Liver (tissue), 9 donors: ENCODE measurements around the gene C10orf105. TPM values are rescaled to one million over a fixed set of nuclear protein-coding genes. Genes with fewer than 3 reads are reported as not detected.

Source experiments
- DNase-seq: peaks from one replicate; pipeline ENCODE4 v3.0.0-alpha.2; 2017; ENCODE audit warnings: low spot score
- H3K27ac ChIP-seq, 2 donors: one replicate each; pipeline ENCODE4 v1.7.0; 2013; ENCODE audit warnings: inconsistent platforms in 2 of 2, low read length in 2 of 2, control low read depth in 1 of 2, low read depth in 1 of 2, mild to moderate bottlenecking in 1 of 2
- H3K27me3 ChIP-seq, 4 donors: one replicate each; pipeline versions ENCODE4 v1.6.1 to v1.7.0; 2013; ENCODE audit warnings: low read length in 3 of 4, inconsistent platforms in 1 of 4, mild to moderate bottlenecking in 1 of 4, moderate library complexity in 1 of 4; ENCODE audit not compliant: control insufficient read depth in 4 of 4, insufficient read depth in 4 of 4
- H3K36me3 ChIP-seq, 4 donors: one replicate each; pipeline versions ENCODE4 v1.6.1 to v1.7.0; 2013; ENCODE audit warnings: low read length in 3 of 4, mild to moderate bottlenecking in 3 of 4, low read depth in 1 of 4, moderate library complexity in 1 of 4; ENCODE audit not compliant: control insufficient read depth in 4 of 4, insufficient read depth in 3 of 4
- H3K4me1 ChIP-seq, 4 donors: one replicate each; pipeline versions ENCODE4 v1.6.1 to v1.7.0; 2013; ENCODE audit warnings: low read length in 3 of 4, mild to moderate bottlenecking in 3 of 4, moderate library complexity in 1 of 4; ENCODE audit not compliant: control insufficient read depth in 4 of 4, insufficient read depth in 4 of 4
- H3K4me3 ChIP-seq, 3 donors: one replicate each; pipeline versions ENCODE4 v1.6.1 to v1.7.0; 2013; ENCODE audit warnings: low read length in 3 of 3, control low read depth in 1 of 3, low read depth in 1 of 3, mild to moderate bottlenecking in 1 of 3
- H3K9ac ChIP-seq, 2 donors: one replicate each; pipeline ENCODE4 v1.7.0; 2013; ENCODE audit warnings: low read length in 2 of 2, mild to moderate bottlenecking in 2 of 2, moderate library complexity in 2 of 2, control low read depth in 1 of 2, low read depth in 1 of 2
- H3K9me3 ChIP-seq, 4 donors: one replicate each; pipeline versions ENCODE4 v1.6.1 to v1.7.0; 2013; ENCODE audit warnings: low read length in 3 of 4; ENCODE audit not compliant: control insufficient read depth in 4 of 4
- EGR1 ChIP-seq, 2 donors: IDR thresholded peaks; 2 replicates each; pipeline ENCODE4 v1.6.1; 2016 to 2018; ENCODE audit warnings: antibody characterized with exemption in 2 of 2, low read depth in 2 of 2
- FOXA1 ChIP-seq: IDR thresholded peaks from 2 replicates; pipeline ENCODE4 v1.6.1; 2016; ENCODE audit warnings: antibody characterized with exemption
- HNF4G ChIP-seq: IDR thresholded peaks from 2 replicates; pipeline ENCODE4 v1.6.1; 2016; ENCODE audit warnings: antibody characterized with exemption
- JUND ChIP-seq, 2 donors: IDR thresholded peaks; 2 replicates each; pipeline ENCODE4 v1.6.1; 2016; ENCODE audit warnings: antibody characterized with exemption in 2 of 2
- NR2F2 ChIP-seq: IDR thresholded peaks from 2 replicates; pipeline ENCODE4 v1.6.1; 2016; ENCODE audit warnings: antibody characterized with exemption
- RXRA ChIP-seq, 2 donors: IDR thresholded peaks; 2 replicates each; pipeline ENCODE4 v1.6.1; 2017 to 2018; ENCODE audit warnings: antibody characterized with exemption in 2 of 2, mild to moderate bottlenecking in 1 of 2
- SP1 ChIP-seq: IDR thresholded peaks from 2 replicates; pipeline ENCODE4 v1.6.1; 2018; ENCODE audit warnings: antibody characterized with exemption, mild to moderate bottlenecking
- TAF1 ChIP-seq: conservative IDR thresholded peaks from 2 replicates; pipeline ENCODE4 v1.6.1; 2016; ENCODE audit warnings: antibody characterized with exemption, mild to moderate bottlenecking
- YY1 ChIP-seq: IDR thresholded peaks from 2 replicates; pipeline ENCODE4 v1.6.1; 2016; ENCODE audit warnings: antibody characterized with exemption, mild to moderate bottlenecking
- WGBS: extraction: QIAGEN DNeasy Blood & Tissue Kit; methylation state at CpG from one replicate; pipeline ENCODE4 v1.1.7; 2013; 5-methylcytosine and 5-hydroxymethylcytosine counted together
- polyA plus RNA-seq, 2 donors: library from polyadenylated mRNA; stranded (reverse) in 1 of 2; unstranded in 1 of 2; fragments of 200-250 nt in 1 of 2; fragments of >200 nt in 1 of 2; fragmentation: Nextera tagmentation in 1 of 2; extraction: Ambion mirVana in 1 of 2; gene quantifications; one replicate each; pipeline versions ENCODE4 v1.2.1 to v1.2.3, GENCODE V29; 2013 to 2015
- total RNA-seq, 2 donors: library from RNA; depleted of rRNA; stranded (reverse); fragments of >200 nt; gene quantifications; one replicate each; pipeline ENCODE4 v1.2.3, GENCODE V29; 2014
- TF ChIP-seq, protein P1 (sequence below): IDR thresholded peaks from 2 replicates; pipeline ENCODE4 v1.6.1; 2016; ENCODE audit warnings: antibody characterized with exemption
- TF ChIP-seq, protein P2 (sequence below): IDR thresholded peaks from 2 replicates; pipeline ENCODE4 v1.6.1; 2016; ENCODE audit warnings: antibody characterized with exemption
- TF ChIP-seq, protein P3 (sequence below): IDR thresholded peaks from 2 replicates; pipeline ENCODE4 v1.6.1; 2016; ENCODE audit warnings: antibody characterized with exemption, mild to moderate bottlenecking
- donor health status: healthy.
- donor health status: healthy.
- donor health status: healthy.
- donor health status: healthy.
- donor health status: healthy.

Gene C10orf105
- total and polyA plus RNA-seq, 4 donors: under 0.01 to 0.07 TPM; not detected in 2

DNA sequence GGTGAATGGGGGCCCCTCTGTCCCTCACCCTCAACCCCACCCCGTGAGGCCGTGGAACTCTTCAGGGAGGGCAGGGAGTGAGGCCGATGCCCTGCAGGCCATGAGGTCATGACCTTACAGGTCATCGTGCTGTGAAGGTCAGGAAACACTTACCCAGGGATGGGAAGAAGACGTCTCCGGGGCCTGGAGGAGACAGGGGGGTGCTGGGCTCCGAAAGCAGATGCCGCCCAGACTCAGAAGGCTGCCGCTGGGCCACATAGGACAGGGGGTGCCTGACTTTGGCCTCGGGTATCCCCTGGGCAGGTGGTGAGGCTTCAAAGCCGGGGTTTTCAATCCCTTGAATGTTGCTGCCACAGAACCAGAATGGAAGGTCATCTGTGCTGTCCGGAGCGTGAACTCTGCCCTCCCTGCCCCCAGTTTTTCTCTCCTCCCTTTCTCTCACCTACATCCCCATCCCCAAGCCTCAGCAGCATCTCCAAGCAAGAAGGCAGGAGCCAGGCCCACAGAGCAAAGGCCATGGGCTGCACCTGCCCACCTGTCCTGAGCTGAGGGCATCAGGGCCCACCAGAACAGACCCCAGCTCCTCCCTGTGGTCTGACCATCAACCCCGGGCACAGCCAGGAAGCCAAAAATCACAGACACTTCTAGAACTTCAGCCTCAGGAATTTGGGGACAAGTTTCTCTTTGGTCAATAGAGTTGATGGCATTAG, 32.1 kb upstream of the C10orf105 start:
- 79% methylated on average over 14 of the region's 14 CpGs for WGBS
- peak overlapping the region in 1 of 2 donors; percentile 49 for H3K27ac ChIP-seq

DNA sequence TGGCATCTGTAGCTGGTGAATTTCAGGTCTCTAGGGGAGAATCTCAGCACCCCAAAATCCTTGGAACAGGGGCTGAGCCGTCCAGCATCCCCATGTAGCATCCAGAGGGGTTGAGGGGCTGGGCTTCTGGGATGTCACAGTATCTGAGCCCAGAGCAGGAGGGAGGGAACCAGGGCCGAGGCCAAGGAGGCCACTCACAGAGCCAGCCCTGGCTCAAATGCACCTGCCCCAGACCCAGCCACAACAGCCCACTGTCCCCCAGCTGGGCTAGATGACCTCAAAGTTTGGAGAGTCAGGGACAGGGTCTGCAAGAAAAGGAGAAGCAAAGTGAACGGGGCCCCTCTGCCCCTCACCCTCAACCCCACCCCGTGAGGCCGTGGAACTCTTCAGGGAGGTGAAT, 31.4 kb upstream of the C10orf105 start:
- Histone ChIP-seq H3K36me3 (peaks cover 0 to 3% (median 0%) of the 10 kb centered on the region in 4 donors), H3K4me1 (peaks cover 5 to 28% (median 13%) of the 10 kb centered on the region in 4 donors), H3K27me3 (no peaks in the 10 kb centered on the region), H3K27ac (peak overlapping the region; percentile 30 to 38), H3K9me3 (no peaks in the 10 kb centered on the region), H3K4me3 (no peak overlapping the region), H3K9ac (no peak overlapping the region)
- DNase-seq: no peak
- peak; percentile 7 for TF ChIP-seq NR2F2
- no peak for TF ChIP-seq SP1
- TF ChIP-seq RXRA (IDR thresholded peaks at IDR 0.05): no peak
- 92% methylated on average over 5 of the region's 5 CpGs for WGBS

More for the DNA sequence above, 32.1 kb upstream of the C10orf105 start:
- no peaks in the 10 kb centered on the region for H3K9me3 ChIP-seq
- H3K4me1 ChIP-seq: peaks cover 2 to 22% (median 12%) of the 10 kb centered on the region in 4 donors
- TF ChIP-seq NR2F2: peak; percentile 5
- TF ChIP-seq EGR1 (IDR thresholded peaks at IDR 0.05; ENCODE audit: low read depth in 2 of 2): no peak
- peaks cover 0 to 3% (median 0%) of the 10 kb centered on the region in 4 donors for H3K36me3 ChIP-seq
- H3K9ac ChIP-seq: no peak overlapping the region
- no peak overlapping the region for H3K4me3 ChIP-seq
- no peak for DNase-seq
- no peaks in the 10 kb centered on the region for H3K27me3 ChIP-seq

DNA sequence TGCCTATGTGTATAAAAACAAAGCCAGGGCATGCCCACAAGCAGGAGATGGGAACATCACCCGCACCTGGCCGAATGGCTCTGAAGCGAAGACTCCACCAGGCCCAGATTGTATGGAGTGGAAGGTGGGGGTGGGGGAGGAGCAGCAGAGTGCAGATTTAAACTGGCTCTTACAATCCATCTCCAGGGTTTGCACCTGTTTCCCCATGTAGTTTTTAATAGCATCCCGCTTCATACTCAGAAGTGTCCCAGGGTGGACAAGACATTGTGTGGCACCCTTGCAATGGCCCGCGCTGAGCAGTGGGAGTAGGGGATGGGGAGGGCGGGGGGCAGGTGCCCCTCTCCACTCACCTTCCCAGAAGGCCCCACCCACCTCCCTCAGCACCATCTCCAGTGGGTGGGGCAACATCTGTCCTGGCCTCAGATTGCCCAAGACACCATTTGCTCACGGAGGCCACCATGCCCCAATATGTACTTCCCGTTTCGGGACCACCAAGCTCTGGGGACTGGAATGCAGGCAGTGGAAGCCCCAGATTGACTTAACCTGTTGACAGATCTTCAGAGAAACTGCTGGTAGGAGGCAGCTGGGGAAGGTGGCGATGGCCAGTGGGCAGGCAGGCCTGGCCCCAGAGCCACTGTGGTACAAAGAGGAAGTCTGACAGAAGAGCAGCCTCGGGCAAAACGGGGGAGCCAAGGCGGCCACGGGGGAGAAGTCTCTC, 30.7 kb upstream of the C10orf105 start:
- Histone ChIP-seq H3K4me1 (peaks cover 5 to 31% (median 13%) of the 10 kb centered on the region in 4 donors), H3K9me3 (no peaks in the 10 kb centered on the region), H3K27ac (peak overlapping the region; percentile 29 to 38), H3K4me3 (no peak overlapping the region), H3K27me3 (no peaks in the 10 kb centered on the region), H3K9ac (no peak overlapping the region), H3K36me3 (peaks cover 0 to 3% (median 0%) of the 10 kb centered on the region in 4 donors)
- TF ChIP-seq, protein P1, sequence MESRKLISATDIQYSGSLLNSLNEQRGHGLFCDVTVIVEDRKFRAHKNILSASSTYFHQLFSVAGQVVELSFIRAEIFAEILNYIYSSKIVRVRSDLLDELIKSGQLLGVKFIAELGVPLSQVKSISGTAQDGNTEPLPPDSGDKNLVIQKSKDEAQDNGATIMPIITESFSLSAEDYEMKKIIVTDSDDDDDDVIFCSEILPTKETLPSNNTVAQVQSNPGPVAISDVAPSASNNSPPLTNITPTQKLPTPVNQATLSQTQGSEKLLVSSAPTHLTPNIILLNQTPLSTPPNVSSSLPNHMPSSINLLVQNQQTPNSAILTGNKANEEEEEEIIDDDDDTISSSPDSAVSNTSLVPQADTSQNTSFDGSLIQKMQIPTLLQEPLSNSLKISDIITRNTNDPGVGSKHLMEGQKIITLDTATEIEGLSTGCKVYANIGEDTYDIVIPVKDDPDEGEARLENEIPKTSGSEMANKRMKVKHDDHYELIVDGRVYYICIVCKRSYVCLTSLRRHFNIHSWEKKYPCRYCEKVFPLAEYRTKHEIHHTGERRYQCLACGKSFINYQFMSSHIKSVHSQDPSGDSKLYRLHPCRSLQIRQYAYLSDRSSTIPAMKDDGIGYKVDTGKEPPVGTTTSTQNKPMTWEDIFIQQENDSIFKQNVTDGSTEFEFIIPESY: no peak
- no peak for TF ChIP-seq FOXA1
- TF ChIP-seq JUND (IDR thresholded peaks at IDR 0.05): no peak
- no peak for TF ChIP-seq TAF1
- WGBS: 91% methylated on average over 15 of the region's 15 CpGs
- no peak for DNase-seq

DNA sequence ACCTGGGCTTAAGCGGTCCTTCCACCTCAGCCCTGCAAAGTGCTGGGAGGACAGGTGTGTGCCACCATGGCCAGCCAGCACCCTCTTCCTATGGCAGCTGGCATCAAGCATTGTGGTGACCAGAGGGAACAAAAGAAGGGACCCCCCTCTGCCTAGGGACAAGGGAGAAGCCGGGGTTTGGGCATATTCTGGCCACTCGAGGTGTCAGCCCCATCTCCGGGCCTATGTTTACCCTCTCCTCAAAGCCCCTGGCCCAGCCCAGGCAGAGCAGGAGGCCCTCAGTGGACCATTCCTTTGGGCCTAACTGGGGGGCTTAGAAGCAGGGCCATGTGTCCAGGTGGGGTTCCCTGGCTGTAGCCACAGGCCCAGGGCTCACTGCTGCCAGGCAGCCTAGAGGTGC, 29.8 kb upstream of the C10orf105 start:
- Histone ChIP-seq H3K27me3 (no peaks in the 10 kb centered on the region), H3K4me1 (peaks cover 5 to 31% (median 13%) of the 10 kb centered on the region in 4 donors), H3K9ac (no peak overlapping the region), H3K27ac (peak overlapping the region; percentile 73 to 78), H3K4me3 (no peak overlapping the region), H3K9me3 (no peaks in the 10 kb centered on the region), H3K36me3 (peaks cover 0 to 3% (median 0%) of the 10 kb centered on the region in 4 donors)
- no peak for DNase-seq
- WGBS: 89% methylated on average over 4 of the region's 4 CpGs
- TF ChIP-seq, protein P2, sequence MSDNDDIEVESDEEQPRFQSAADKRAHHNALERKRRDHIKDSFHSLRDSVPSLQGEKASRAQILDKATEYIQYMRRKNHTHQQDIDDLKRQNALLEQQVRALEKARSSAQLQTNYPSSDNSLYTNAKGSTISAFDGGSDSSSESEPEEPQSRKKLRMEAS: no peak
- no peak for TF ChIP-seq YY1
- TF ChIP-seq, protein P1: no peak
- TF ChIP-seq, protein P3, sequence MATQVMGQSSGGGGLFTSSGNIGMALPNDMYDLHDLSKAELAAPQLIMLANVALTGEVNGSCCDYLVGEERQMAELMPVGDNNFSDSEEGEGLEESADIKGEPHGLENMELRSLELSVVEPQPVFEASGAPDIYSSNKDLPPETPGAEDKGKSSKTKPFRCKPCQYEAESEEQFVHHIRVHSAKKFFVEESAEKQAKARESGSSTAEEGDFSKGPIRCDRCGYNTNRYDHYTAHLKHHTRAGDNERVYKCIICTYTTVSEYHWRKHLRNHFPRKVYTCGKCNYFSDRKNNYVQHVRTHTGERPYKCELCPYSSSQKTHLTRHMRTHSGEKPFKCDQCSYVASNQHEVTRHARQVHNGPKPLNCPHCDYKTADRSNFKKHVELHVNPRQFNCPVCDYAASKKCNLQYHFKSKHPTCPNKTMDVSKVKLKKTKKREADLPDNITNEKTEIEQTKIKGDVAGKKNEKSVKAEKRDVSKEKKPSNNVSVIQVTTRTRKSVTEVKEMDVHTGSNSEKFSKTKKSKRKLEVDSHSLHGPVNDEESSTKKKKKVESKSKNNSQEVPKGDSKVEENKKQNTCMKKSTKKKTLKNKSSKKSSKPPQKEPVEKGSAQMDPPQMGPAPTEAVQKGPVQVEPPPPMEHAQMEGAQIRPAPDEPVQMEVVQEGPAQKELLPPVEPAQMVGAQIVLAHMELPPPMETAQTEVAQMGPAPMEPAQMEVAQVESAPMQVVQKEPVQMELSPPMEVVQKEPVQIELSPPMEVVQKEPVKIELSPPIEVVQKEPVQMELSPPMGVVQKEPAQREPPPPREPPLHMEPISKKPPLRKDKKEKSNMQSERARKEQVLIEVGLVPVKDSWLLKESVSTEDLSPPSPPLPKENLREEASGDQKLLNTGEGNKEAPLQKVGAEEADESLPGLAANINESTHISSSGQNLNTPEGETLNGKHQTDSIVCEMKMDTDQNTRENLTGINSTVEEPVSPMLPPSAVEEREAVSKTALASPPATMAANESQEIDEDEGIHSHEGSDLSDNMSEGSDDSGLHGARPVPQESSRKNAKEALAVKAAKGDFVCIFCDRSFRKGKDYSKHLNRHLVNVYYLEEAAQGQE: no peak
- TF ChIP-seq HNF4G: no peak
